ENCODE data around the gene RMI1.

- TF ChIP-seq, protein P1, sequence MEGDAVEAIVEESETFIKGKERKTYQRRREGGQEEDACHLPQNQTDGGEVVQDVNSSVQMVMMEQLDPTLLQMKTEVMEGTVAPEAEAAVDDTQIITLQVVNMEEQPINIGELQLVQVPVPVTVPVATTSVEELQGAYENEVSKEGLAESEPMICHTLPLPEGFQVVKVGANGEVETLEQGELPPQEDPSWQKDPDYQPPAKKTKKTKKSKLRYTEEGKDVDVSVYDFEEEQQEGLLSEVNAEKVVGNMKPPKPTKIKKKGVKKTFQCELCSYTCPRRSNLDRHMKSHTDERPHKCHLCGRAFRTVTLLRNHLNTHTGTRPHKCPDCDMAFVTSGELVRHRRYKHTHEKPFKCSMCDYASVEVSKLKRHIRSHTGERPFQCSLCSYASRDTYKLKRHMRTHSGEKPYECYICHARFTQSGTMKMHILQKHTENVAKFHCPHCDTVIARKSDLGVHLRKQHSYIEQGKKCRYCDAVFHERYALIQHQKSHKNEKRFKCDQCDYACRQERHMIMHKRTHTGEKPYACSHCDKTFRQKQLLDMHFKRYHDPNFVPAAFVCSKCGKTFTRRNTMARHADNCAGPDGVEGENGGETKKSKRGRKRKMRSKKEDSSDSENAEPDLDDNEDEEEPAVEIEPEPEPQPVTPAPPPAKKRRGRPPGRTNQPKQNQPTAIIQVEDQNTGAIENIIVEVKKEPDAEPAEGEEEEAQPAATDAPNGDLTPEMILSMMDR (IDR thresholded peaks at IDR 0.05; ENCODE audit: insufficient read depth, low read depth, low read length) = no peak
- TF ChIP-seq EZH2 (IDR thresholded peaks at IDR 0.05; ENCODE audit: insufficient read depth, low read length) = no peak
Measured at GRCh38 chr9:84003246-84003645, 22.6 kb downstream of the RMI1 start.

Measured in astrocyte (in vitro differentiated cells and primary cell).